ENCODE measurements around the gene ABCB7. TPM values are rescaled to one million over a fixed set of nuclear protein-coding genes. Genes with fewer than 3 reads are reported as not detected.
A peak's percentile ranks its signal among the peaks of the same experiment; 100 is the strongest.
"Not testable (repeated sequence)": the region's sequence is repeated elsewhere in the genome, so short reads cannot be mapped to it uniquely, and the experiment has no call there.

ABCB7 gene
- total RNA-seq (ENCODE audit: unreplicated experiment): 59.0 TPM
- long read RNA-seq, full-length matches to known transcripts: 35 of 43 reads
- long read RNA-seq, partial matches to known transcripts: 3 of 43 reads
- long read RNA-seq, other reads (novel, unspliced or antisense): 5 of 43 reads

GRCh38 chrX:75155827-75156525, at the start of gene ABCB7:
TSS of gene ABCB7 (minus strand) at chrX:75156283. CDS start at chrX:75156272, 11 bp downstream.
- DNase-seq (ENCODE audit: low spot score): peak; percentile 40
- no peaks in the 10 kb centered on the region for H3K9me3 Mint-ChIP-seq (ENCODE audit: unreplicated experiment)
- peak within 1 kb of the TSS; percentile 97 for H3K4me3 Mint-ChIP-seq (ENCODE audit: unreplicated experiment)
- no peaks in the 10 kb centered on the region for H3K36me3 Mint-ChIP-seq (ENCODE audit: low read depth, unreplicated experiment)
- peak within 1 kb of the TSS; percentile 99 for H3K27ac Mint-ChIP-seq (ENCODE audit: unreplicated experiment)
- H3K27me3 Mint-ChIP-seq (ENCODE audit: unreplicated experiment): peaks cover 2% of the 10 kb centered on the region
- TF ChIP-seq CTCF (IDR thresholded peaks at IDR 0.05; ENCODE audit: unreplicated experiment): no peak
- H3K4me1 Mint-ChIP-seq (ENCODE audit: unreplicated experiment): peaks cover 26% of the 10 kb centered on the region

GRCh38 chrX:75188415-75189206, 32.5 kb upstream of the ABCB7 start:
- not testable (repeated sequence) for H3K27ac Mint-ChIP-seq (ENCODE audit: unreplicated experiment); H3K36me3 Mint-ChIP-seq (ENCODE audit: low read depth, unreplicated experiment); H3K27me3 Mint-ChIP-seq (ENCODE audit: unreplicated experiment); H3K4me3 Mint-ChIP-seq (ENCODE audit: unreplicated experiment); H3K9me3 Mint-ChIP-seq (ENCODE audit: unreplicated experiment); H3K4me1 Mint-ChIP-seq (ENCODE audit: unreplicated experiment); DNase-seq (ENCODE audit: low spot score)

GRCh38 chrX:75181721-75182120, 25.6 kb upstream of the ABCB7 start:
- no peak for TF ChIP-seq CTCF (IDR thresholded peaks at IDR 0.05; ENCODE audit: unreplicated experiment)
- no peak overlapping the region for H3K27ac Mint-ChIP-seq (ENCODE audit: unreplicated experiment)
- DNase-seq (ENCODE audit: low spot score): no peak
- H3K4me1 Mint-ChIP-seq (ENCODE audit: unreplicated experiment): no peaks in the 10 kb centered on the region
- H3K36me3 Mint-ChIP-seq (ENCODE audit: low read depth, unreplicated experiment): no peaks in the 10 kb centered on the region
- H3K9me3 Mint-ChIP-seq (ENCODE audit: unreplicated experiment): no peaks in the 10 kb centered on the region
- no peak overlapping the region for H3K4me3 Mint-ChIP-seq (ENCODE audit: unreplicated experiment)
- no peaks in the 10 kb centered on the region for H3K27me3 Mint-ChIP-seq (ENCODE audit: unreplicated experiment)

- H3K27me3 Mint-ChIP-seq (ENCODE audit: unreplicated experiment); DNase-seq (ENCODE audit: low spot score); H3K9me3 Mint-ChIP-seq (ENCODE audit: unreplicated experiment); H3K4me1 Mint-ChIP-seq (ENCODE audit: unreplicated experiment); H3K27ac Mint-ChIP-seq (ENCODE audit: unreplicated experiment); H3K36me3 Mint-ChIP-seq (ENCODE audit: low read depth, unreplicated experiment); H3K4me3 Mint-ChIP-seq (ENCODE audit: unreplicated experiment): not testable (repeated sequence)
Measured at GRCh38 chrX:75179536-75180293, 23.6 kb upstream of the ABCB7 start.

GRCh38 chrX:75172257-75172890, 16.3 kb upstream of the ABCB7 start:
- not testable (repeated sequence) for H3K27me3 Mint-ChIP-seq (ENCODE audit: unreplicated experiment); H3K36me3 Mint-ChIP-seq (ENCODE audit: low read depth, unreplicated experiment); H3K4me1 Mint-ChIP-seq (ENCODE audit: unreplicated experiment); DNase-seq (ENCODE audit: low spot score); H3K9me3 Mint-ChIP-seq (ENCODE audit: unreplicated experiment); H3K27ac Mint-ChIP-seq (ENCODE audit: unreplicated experiment); H3K4me3 Mint-ChIP-seq (ENCODE audit: unreplicated experiment)

- Mint-ChIP-seq H3K9me3 (ENCODE audit: unreplicated experiment) (no peaks in the 10 kb centered on the region), H3K4me3 (ENCODE audit: unreplicated experiment) (no peak overlapping the region), H3K27me3 (ENCODE audit: unreplicated experiment) (peaks cover 2% of the 10 kb centered on the region), H3K27ac (ENCODE audit: unreplicated experiment) (no peak overlapping the region), H3K4me1 (ENCODE audit: unreplicated experiment) (peaks cover 26% of the 10 kb centered on the region), H3K36me3 (ENCODE audit: low read depth, unreplicated experiment) (no peaks in the 10 kb centered on the region)
- TF ChIP-seq CTCF (IDR thresholded peaks at IDR 0.05; ENCODE audit: unreplicated experiment): no peak
- DNase-seq (ENCODE audit: low spot score): no peak
Measured at GRCh38 chrX:75158054-75158453, 2.0 kb upstream of the ABCB7 start.

Measured in endothelial cell (in vitro differentiated cells).